PC-9 (cell line): ENCODE results near the gene TIGD6.

ENCODE experiments used
- EZH2 ChIP-seq: fragments of 200-600 bp; sonication (generic); IDR thresholded peaks from 2 replicates; pipeline ENCODE4 v1.8.0; 2017; ENCODE audit warnings: antibody characterized with exemption, low read depth
- TF ChIP-seq, protein P1 (sequence below): fragments of 200-600 bp; sonication (generic); conservative IDR thresholded peaks from 2 replicates; pipeline ENCODE4 v1.6.1; 2017; ENCODE audit warnings: mixed run types, antibody characterized with exemption, mild to moderate bottlenecking, moderate library complexity

DNA sequence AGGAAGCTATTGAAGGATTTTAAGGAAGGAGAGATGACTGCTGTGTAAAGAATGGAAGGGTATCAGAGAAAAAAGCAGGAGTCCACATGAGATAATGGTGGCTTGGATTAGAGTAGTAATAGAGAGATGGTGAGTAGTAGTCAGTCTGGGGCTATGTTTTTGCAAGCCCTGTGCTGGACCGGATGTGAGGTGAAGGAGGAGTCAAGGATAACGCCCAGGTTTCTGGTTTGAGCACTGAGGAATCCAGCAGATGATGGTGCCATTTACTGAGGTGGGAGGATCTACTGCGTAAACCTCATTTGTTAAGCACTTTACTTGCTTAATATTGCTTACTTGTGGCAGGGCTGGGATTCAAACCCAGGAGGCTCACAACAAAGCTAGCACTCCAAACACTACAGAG is 1.1 kb downstream of the TIGD6 start:
- TF ChIP-seq, protein P1, sequence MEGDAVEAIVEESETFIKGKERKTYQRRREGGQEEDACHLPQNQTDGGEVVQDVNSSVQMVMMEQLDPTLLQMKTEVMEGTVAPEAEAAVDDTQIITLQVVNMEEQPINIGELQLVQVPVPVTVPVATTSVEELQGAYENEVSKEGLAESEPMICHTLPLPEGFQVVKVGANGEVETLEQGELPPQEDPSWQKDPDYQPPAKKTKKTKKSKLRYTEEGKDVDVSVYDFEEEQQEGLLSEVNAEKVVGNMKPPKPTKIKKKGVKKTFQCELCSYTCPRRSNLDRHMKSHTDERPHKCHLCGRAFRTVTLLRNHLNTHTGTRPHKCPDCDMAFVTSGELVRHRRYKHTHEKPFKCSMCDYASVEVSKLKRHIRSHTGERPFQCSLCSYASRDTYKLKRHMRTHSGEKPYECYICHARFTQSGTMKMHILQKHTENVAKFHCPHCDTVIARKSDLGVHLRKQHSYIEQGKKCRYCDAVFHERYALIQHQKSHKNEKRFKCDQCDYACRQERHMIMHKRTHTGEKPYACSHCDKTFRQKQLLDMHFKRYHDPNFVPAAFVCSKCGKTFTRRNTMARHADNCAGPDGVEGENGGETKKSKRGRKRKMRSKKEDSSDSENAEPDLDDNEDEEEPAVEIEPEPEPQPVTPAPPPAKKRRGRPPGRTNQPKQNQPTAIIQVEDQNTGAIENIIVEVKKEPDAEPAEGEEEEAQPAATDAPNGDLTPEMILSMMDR: no peak
- no peak for TF ChIP-seq EZH2
